ENCODE data around the gene PHPT1.

Gene PHPT1

GRCh38 chr9:136847826-136848392 lies 1.3 kb upstream of the PHPT1 start:
- DNase-seq (ENCODE audit: low read depth, low spot score) = peak; percentile 81

DNA sequence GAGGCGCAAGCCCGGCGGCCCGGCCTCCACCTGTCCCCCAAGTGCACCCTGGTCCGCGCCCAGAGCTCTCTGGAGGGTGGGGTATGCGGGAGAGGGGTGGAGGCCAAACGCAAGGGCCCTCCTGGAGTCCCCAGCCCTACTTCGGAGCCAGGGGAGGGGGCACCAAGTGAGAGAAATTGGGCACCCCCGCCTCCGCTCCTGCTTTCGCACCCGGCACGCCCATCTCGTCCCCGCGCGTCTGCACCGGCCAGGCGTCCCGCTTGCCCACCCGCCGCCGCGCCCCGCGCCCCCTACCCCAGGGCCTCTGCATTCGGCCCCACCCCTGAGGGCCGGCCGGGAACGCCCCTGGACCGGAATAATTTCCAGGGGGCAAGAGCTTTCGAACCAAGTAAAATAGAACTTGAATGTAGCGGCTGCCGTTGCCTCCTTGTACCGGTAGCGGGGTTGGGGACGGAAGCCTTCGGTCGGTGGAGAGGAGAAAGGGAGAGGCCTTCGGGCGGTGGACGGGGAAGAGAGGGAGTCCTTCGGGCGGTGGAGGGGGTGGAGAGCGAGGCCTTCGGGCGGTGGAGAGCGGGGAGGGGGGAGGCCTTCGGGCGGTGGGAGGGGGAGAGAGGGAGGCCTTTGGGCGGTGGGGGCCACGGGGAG lies 694 bp upstream of the PHPT1 start:
- DNase-seq (ENCODE audit: low read depth, low spot score) = peak; percentile 37

- no peak for DNase-seq (ENCODE audit: low read depth, low spot score)
These were observed 1.0 kb downstream of the PHPT1 start for GRCh38 chr9:136849960-136850865.

GRCh38 chr9:136850866-136851775 lies 1.9 kb downstream of the PHPT1 start:
- no peak for DNase-seq (ENCODE audit: low read depth, low spot score)

DNA sequence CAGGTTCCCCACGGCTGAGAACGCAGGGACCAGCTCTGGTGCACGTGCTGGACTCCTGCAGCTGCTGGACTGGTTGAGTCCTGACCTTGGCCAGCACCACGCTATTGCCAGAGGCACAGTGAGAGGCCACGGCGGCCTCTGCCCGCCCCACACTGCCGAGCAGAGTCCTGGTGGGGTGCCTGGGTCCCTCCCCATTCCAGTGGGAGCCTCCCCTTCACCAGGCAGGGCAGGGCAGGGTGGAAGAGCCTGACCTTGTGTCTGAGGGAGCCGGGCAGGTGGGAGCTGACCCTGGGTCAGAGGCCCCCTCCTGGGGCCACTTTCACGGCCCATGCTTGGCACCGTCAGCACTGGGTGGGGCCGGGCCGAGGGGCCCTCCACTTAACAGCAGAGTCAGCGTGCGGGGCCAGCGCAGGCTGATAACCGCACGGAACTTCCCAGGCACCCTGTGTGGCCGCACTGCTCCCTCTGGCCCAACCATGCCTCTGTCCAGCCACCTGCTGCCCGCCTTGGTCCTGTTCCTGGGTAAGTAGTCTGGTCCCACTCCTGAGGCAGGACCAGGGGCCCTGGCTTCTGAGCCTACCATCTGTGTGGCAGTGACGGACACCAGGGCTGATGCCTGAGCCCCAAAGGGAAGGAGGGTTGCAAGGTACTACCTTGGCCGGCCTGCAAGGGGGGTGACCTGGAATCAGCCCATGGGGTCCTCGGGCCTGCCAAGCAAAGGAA lies 2.9 kb downstream of the PHPT1 start, which contains the start of gene MAMDC4:
Gene MAMDC4, plus strand, starts transcription at position 406 of the 723 bp plus-strand sequence. Its CDS starts 71 bp downstream, at position 477.
- DNase-seq (ENCODE audit: low read depth, low spot score) = no peak

DNA sequence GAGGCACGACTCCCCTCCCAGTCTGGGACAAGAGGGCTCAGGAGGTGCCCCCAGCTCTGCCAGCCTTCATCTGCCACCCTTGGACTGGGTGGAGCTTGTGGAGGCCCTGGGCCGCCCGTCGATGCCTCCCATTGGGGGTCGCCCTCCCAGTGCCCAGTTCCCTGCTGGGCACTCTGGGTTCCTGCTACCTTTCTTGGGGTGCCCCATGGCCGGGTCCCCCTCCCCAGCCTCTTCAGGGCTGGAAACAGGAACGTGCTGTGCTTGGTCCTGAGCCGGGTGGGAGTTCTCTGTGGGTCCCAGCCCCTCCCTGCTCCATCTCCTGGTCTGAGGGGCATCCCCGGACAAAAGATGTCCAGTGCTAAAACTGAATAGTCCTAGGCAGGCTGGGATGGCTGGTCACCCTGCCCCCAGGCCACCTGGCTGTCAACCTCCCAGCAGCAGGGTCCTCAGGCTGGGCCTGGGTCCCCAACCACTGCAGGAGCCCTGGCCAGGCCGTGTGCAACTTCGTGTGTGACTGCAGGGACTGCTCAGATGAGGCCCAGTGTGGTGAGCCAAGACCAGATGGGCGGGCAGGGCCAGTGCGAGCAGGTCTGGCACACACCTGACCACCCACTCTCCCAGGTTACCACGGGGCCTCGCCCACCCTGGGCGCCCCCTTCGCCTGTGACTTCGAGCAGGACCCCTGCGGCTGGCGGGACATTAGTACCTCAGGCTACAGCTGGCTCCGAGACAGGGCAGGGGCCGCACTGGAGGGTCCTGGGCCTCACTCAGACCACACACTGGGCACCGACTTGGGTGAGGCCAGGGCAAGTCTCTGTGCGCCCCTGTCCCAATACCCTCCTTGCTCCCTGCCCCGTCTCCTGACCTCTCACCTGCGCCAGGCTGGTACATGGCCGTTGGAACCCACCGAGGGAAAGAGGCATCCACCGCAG lies 3.7 kb downstream of the PHPT1 start:
- DNase-seq (ENCODE audit: low read depth, low spot score) = no peak

DNA sequence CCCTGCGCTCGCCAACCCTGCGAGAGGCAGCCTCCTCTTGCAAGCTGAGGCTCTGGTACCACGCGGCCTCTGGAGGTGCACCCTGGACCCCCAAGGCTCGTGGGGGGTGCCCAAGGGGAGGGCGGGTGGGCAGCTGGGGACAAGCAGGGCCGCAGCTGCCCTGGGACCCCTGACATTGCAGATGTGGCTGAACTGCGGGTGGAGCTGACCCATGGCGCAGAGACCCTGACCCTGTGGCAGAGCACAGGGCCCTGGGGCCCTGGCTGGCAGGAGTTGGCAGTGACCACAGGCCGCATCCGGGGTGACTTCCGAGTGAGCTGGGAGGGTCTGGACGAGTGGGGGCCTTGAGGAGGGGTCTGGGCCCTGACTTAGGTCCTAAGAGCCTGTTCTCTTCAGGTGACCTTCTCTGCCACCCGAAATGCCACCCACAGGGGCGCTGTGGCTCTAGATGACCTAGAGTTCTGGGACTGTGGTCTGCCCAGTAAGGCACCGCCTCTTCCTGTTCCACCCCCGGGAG lies 4.4 kb downstream of the PHPT1 start:
- no peak for DNase-seq (ENCODE audit: low read depth, low spot score)

GRCh38 chr9:136854113-136854841 lies 5.1 kb downstream of the PHPT1 start:
- DNase-seq (ENCODE audit: low read depth, low spot score) = no peak

DNA sequence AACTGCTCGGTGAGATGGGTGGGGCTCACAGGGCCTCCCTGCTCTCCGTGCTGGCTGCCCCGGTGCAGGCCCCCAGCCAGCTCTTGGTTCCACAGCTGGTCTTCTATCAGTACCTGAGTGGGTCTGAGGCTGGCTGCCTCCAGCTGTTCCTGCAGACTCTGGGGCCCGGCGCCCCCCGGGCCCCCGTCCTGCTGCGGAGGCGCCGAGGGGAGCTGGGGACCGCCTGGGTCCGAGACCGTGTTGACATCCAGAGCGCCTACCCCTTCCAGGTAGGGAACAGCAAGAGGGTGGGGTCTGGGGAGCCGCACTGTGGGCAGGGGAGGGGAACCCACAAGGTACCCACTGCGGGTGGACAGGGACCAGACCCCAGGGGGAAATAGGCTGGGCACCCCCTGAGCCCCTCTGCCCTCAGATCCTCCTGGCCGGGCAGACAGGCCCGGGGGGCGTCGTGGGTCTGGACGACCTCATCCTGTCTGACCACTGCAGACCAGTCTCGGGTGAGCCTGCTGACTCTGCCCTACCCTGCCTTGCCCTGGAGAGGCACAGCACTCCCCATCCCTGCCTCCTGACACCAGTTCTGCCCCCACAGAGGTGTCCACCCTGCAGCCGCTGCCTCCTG lies 5.7 kb downstream of the PHPT1 start:
- no peak for DNase-seq (ENCODE audit: low read depth, low spot score)

DNA sequence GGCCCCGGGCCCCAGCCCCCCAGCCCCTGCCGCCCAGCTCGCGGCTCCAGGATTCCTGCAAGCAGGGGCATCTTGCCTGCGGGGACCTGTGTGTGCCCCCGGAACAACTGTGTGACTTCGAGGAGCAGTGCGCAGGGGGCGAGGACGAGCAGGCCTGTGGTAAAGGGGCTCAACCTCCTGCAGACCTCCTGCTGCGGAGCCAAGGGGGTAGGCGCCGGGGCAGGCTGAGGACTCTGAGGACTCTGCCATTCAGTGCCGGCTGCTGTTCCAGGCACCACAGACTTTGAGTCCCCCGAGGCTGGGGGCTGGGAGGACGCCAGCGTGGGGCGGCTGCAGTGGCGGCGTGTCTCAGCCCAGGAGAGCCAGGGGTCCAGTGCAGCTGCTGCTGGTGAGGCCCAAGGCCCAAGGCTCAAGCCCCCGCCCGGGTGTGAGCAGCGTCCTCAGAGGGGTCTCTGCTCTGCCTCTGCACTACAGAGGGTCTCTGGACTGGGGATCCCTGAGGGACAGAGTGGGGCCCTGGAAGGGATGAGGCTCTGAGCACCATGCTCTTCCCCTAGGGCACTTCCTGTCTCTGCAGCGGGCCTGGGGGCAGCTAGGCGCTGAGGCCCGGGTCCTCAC lies 6.4 kb downstream of the PHPT1 start:
- no peak for DNase-seq (ENCODE audit: low read depth, low spot score)

- no peak for DNase-seq (ENCODE audit: low read depth, low spot score)
These were observed 6.9 kb downstream of the PHPT1 start for GRCh38 chr9:136856079-136856476.

- DNase-seq (ENCODE audit: low read depth, low spot score) = peak; percentile 6
These were observed 7.4 kb downstream of the PHPT1 start for GRCh38 chr9:136856541-136857141.

GRCh38 chr9:136857166-136857565 lies 8.0 kb downstream of the PHPT1 start:
- DNase-seq (ENCODE audit: low read depth, low spot score) = peak; percentile 4

DNA sequence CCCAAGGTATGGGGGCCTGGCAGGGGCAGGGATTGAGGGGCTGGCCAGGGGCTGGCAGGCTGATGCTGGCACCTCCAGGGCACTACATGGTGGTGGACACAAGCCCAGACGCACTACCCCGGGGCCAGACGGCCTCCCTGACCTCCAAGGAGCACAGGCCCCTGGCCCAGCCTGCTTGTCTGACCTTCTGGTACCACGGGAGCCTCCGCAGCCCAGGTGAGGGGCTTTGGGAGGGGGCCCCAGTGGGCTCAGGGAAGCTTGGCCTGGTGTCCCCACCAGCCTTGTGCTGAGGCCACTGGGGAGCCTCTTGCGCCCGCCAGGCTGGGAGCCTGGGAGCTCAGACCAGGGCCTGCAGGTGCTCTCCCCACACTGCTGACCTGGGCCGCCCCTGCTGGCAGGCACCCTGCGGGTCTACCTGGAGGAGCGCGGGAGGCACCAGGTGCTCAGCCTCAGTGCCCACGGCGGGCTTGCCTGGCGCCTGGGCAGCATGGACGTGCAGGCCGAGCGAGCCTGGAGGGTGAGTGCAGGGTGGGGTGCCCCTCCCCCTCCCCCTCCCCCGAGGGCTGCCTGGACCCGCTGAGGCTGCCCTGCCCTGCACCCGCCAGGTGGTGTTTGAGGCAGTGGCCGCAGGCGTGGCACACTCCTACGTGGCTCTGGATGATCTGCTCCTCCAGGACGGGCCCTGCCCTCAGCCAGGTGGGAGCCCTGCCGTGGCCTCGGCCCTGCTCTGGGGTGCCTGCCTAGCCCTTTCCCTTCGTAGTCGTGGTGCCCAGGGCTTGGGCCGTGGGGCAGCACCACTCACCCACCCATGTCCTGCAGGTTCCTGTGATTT lies 8.6 kb downstream of the PHPT1 start:
- DNase-seq (ENCODE audit: low read depth, low spot score) = no peak

DNA sequence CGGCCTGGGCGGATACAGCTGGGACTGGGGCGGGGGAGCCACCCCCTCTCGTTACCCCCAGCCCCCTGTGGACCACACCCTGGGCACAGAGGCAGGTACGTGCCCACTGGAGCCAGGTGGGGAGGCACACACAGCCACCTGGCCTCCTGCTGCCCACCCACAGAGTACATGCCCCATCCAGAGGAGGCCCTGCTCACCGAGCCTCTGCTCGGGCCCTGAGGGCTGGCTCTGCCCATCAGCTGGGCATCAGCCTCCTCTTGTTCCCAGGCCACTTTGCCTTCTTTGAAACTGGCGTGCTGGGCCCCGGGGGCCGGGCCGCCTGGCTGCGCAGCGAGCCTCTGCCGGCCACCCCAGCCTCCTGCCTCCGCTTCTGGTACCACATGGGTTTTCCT lies 9.2 kb downstream of the PHPT1 start:
- peak; percentile 5 for DNase-seq (ENCODE audit: low read depth, low spot score)
